Stimulated activated CD4-positive, alpha-beta T cell treated with anti-CD3 and anti-CD28 coated beads, Interleukin-12 subunit alpha, Interleukin-12 subunit beta, amount 100 ng/mL, for 48 hours (primary cell): ENCODE data around the gene POLR2C.

Experiments
- DNase-seq, 3 donors: peaks; one replicate each; pipeline ENCODE4 v3.0.0-alpha.2; 2020; ENCODE audit warnings: low read depth in 2 of 3, low spot score in 1 of 3

POLR2C gene

GRCh38 chr16:57447186-57447962, 15.1 kb upstream of the POLR2C start, which contains the start of the genes CIAPIN1 and COQ9:
CIAPIN1 (minus strand) TSS chr16:57447385; CDS start chr16:57440928, 6,457 bp downstream.
COQ9 (plus strand) TSS chr16:57447479; CDS start chr16:57447506, 27 bp downstream.
- DNase-seq: peak; percentile 85 to 92 (median 89)

GRCh38 chr16:57452021-57452420, 10.5 kb upstream of the POLR2C start:
- DNase-seq: no peak

- no peak for DNase-seq
These were observed 491 bp downstream of the POLR2C start for GRCh38 chr16:57462978-57463362.

- no peak for DNase-seq
These were observed 2.0 kb downstream of the POLR2C start for GRCh38 chr16:57464523-57464922.

GRCh38 chr16:57468346-57468745, 5.9 kb downstream of the POLR2C start:
- no peak for DNase-seq

- DNase-seq: no peak
These were observed 6.6 kb downstream of the POLR2C start for GRCh38 chr16:57469046-57469445.

GRCh38 chr16:57469917-57470470, 7.5 kb downstream of the POLR2C start:
- DNase-seq: no peak

GRCh38 chr16:57470711-57471110, 8.2 kb downstream of the POLR2C start:
- no peak for DNase-seq

- DNase-seq: no peak
These were observed 8.7 kb downstream of the POLR2C start for GRCh38 chr16:57471209-57471608.

GRCh38 chr16:57471852-57472664, 9.6 kb downstream of the POLR2C start:
- DNase-seq: no peak

GRCh38 chr16:57472665-57473060, 10.2 kb downstream of the POLR2C start:
- no peak for DNase-seq

GRCh38 chr16:57473176-57473840, 10.8 kb downstream of the POLR2C start:
- no peak for DNase-seq

GRCh38 chr16:57473906-57474305, 11.4 kb downstream of the POLR2C start:
- DNase-seq: no peak

- no peak for DNase-seq
These were observed 12.5 kb downstream of the POLR2C start for GRCh38 chr16:57474671-57475661.

- peak; percentile 67 to 87 (median 85) for DNase-seq
These were observed 13.3 kb downstream of the POLR2C start for GRCh38 chr16:57475711-57476339.

- no peak for DNase-seq
These were observed 14.3 kb downstream of the POLR2C start for GRCh38 chr16:57476546-57477410.

GRCh38 chr16:57477531-57478202, 15.2 kb downstream of the POLR2C start:
- DNase-seq: no peak
